SK-N-SH (cell line): ENCODE data around the gene MALL. TPM values are rescaled to one million over a fixed set of nuclear protein-coding genes. Genes with fewer than 3 reads are reported as not detected.
"Not testable (repeated sequence)": the region's sequence is repeated elsewhere in the genome, so short reads cannot be mapped to it uniquely, and the experiment has no call there.

Experiments
- CTCF ChIA-PET: fragments of 300-600, 350-600 bp; formaldehyde crosslinking; extraction: SDS; loops from one replicate; lab custom pipeline; 2021; lab: Yijun Ruan, JAX
- POLR2A ChIA-PET: fragments of 350-600 bp; sonication (Branson Sonifier 250); formaldehyde crosslinking; extraction: SDS; loops from one replicate; lab custom pipeline; 2020; ENCODE audit warnings: antibody characterized with exemption, inconsistent platforms; lab: Yijun Ruan, JAX
- DNase-seq: peaks from one replicate; pipeline ENCODE4 v3.0.0; 2012
- H2AFZ ChIP-seq: fragments of 200-600 bp; sonication (generic); 2 replicates; pipeline ENCODE4 v1.8.1; 2016; ENCODE audit warnings: antibody characterized with exemption, mild to moderate bottlenecking, low read depth
- H3F3A ChIP-seq: fragments of 200-600 bp; sonication (generic); replicated peaks from 2 replicates; pipeline ENCODE3; 2016; ENCODE audit warnings: antibody characterized with exemption, mild to moderate bottlenecking; ENCODE audit not compliant: insufficient read depth
- H3K27ac ChIP-seq, 2 experiments: fragments of 200-500 bp in 1 of 2; fragments of 200-600 bp in 1 of 2; sonication (Bioruptor generic) in 1 of 2; sonication (generic), shearing (Covaris generic) in 1 of 2; 2 replicates each; pipeline versions ENCODE4 v1.5.1 to v1.6.1; 2014 to 2016; ENCODE audit warnings: low read depth in 2 of 2, inconsistent platforms in 1 of 2, low read length in 1 of 2, mild to moderate bottlenecking in 1 of 2, mixed read lengths in 1 of 2
- H3K27me3 ChIP-seq: fragments of 200-600 bp; sonication (generic), shearing (Covaris generic); 2 replicates; pipeline ENCODE4 v1.6.1; 2016; ENCODE audit warnings: mixed run types; ENCODE audit not compliant: insufficient read depth
- H3K36me3 ChIP-seq, 2 experiments: fragments of 200-500 bp in 1 of 2; fragments of 200-600 bp in 1 of 2; sonication (Bioruptor generic) in 1 of 2; sonication (generic) in 1 of 2; replicated peaks in 1 of 2; 2 replicates each; pipeline versions ENCODE3 to v1.5.1; 2014 to 2016; ENCODE audit warnings: low read length in 1 of 2, mild to moderate bottlenecking in 1 of 2; ENCODE audit not compliant: insufficient read depth in 2 of 2, control insufficient read depth in 1 of 2
- H3K4me1 ChIP-seq, 2 experiments: fragments of 200-500 bp in 1 of 2; fragments of 200-600 bp in 1 of 2; sonication (Bioruptor generic) in 1 of 2; sonication (generic), shearing (Covaris generic) in 1 of 2; 2 replicates each; pipeline versions ENCODE4 v1.5.1 to v1.6.1; 2014 to 2016; ENCODE audit warnings: low read depth in 1 of 2, low read length in 1 of 2, mixed run types in 1 of 2; ENCODE audit not compliant: insufficient read depth in 2 of 2, control insufficient read depth in 1 of 2
- H3K4me2 ChIP-seq: fragments of 200-600 bp; sonication (generic), shearing (Covaris generic); 2 replicates; pipeline ENCODE4 v1.6.1; 2017; ENCODE audit warnings: mixed run types
- H3K4me3 ChIP-seq, 2 experiments: fragments of 200-500 bp in 1 of 2; fragments of 200-600 bp in 1 of 2; sonication (Bioruptor generic) in 1 of 2; sonication (generic), shearing (Covaris generic) in 1 of 2; 2 replicates each; pipeline versions ENCODE4 v1.5.1 to v1.8.1; 2014 to 2016; ENCODE audit warnings: low read depth in 2 of 2, inconsistent platforms in 1 of 2, low read length in 1 of 2, mild to moderate bottlenecking in 1 of 2, mixed read lengths in 1 of 2, moderate library complexity in 1 of 2
- H3K79me2 ChIP-seq: fragments of 200-600 bp; sonication (generic); 2 replicates; pipeline ENCODE4 v1.8.1; 2017; ENCODE audit warnings: mild to moderate bottlenecking; ENCODE audit not compliant: insufficient read depth
- H3K9ac ChIP-seq: fragments of 200-600 bp; sonication (generic); 2 replicates; pipeline ENCODE4 v1.6.1; 2017; ENCODE audit warnings: mixed run types
- H3K9me2 ChIP-seq: fragments of 200-600 bp; sonication (generic); 2 replicates; pipeline ENCODE4 v1.6.1; 2017; ENCODE audit warnings: mixed run types
- H3K9me3 ChIP-seq: fragments of 200-600 bp; sonication (generic); 2 replicates; pipeline ENCODE4 v1.6.1; 2017; ENCODE audit warnings: mixed run types, mild to moderate bottlenecking, moderate library complexity
- H4K20me1 ChIP-seq: fragments of 200-600 bp; sonication (generic); 2 replicates; pipeline ENCODE4 v1.6.1; 2017; ENCODE audit warnings: mild to moderate bottlenecking, mixed run types; ENCODE audit not compliant: insufficient read depth
- WGBS: methylation state at CpG from one replicate; pipeline ENCODE4 v1.1.6; 2017; ENCODE audit warnings: low lambda C conversion rate; 5-methylcytosine and 5-hydroxymethylcytosine counted together
- polyA plus RNA-seq, 3 experiments: library from polyadenylated mRNA; depleted of rRNA; stranded (reverse); fragments of >200 nt; gene quantifications; 2 replicates each; pipeline ENCODE4 v1.2.3, GENCODE V29; 2012

Gene MALL
- polyA plus RNA-seq, 1 of the 3 experiments (the other 2 are of a cell fraction): 5.2 TPM

- POLR2A ChIA-PET, H4K20me1 ChIP-seq, H3K36me3 ChIP-seq, H3K79me2 ChIP-seq, H3K27me3 ChIP-seq, CTCF ChIA-PET, H3K27ac ChIP-seq, DNase-seq, H3K9me3 ChIP-seq, H3K4me1 ChIP-seq, H2AFZ ChIP-seq, H3K4me2 ChIP-seq, H3F3A ChIP-seq, H3K9me2 ChIP-seq, H3K9ac ChIP-seq, H3K4me3 ChIP-seq: not testable (repeated sequence)
- no CpG with 5 or more reads among the region's 1 CpG for WGBS
These were observed 55.8 kb downstream of the MALL start for GRCh38 chr2:110059694-110060358.

- WGBS: no CpG with 5 or more reads among the region's 11 CpGs
- H4K20me1 ChIP-seq, H3K36me3 ChIP-seq, H3K27me3 ChIP-seq, DNase-seq, H3K9me2 ChIP-seq, H3K4me1 ChIP-seq, H3K4me3 ChIP-seq, CTCF ChIA-PET, H3K79me2 ChIP-seq, POLR2A ChIA-PET, H3K27ac ChIP-seq, H3F3A ChIP-seq, H2AFZ ChIP-seq, H3K9ac ChIP-seq, H3K4me2 ChIP-seq, H3K9me3 ChIP-seq: not testable (repeated sequence)
These were observed 56.5 kb downstream of the MALL start for GRCh38 chr2:110059009-110059693.

- H3K36me3 ChIP-seq, CTCF ChIA-PET, POLR2A ChIA-PET, H3K9ac ChIP-seq, H3K4me1 ChIP-seq, H3K27ac ChIP-seq, H3K4me2 ChIP-seq, H3K4me3 ChIP-seq, H3K9me3 ChIP-seq, H3K27me3 ChIP-seq, H4K20me1 ChIP-seq, H3F3A ChIP-seq, DNase-seq, H2AFZ ChIP-seq, H3K79me2 ChIP-seq, H3K9me2 ChIP-seq: not testable (repeated sequence)
These were observed 57.6 kb downstream of the MALL start for GRCh38 chr2:110058034-110058433.

- H3K4me2 ChIP-seq, H3K4me1 ChIP-seq, H4K20me1 ChIP-seq, H3F3A ChIP-seq, H3K27ac ChIP-seq, H3K36me3 ChIP-seq, H3K9me2 ChIP-seq, POLR2A ChIA-PET, H3K79me2 ChIP-seq, H3K27me3 ChIP-seq, H3K9me3 ChIP-seq, H3K4me3 ChIP-seq, DNase-seq, H2AFZ ChIP-seq, H3K9ac ChIP-seq, CTCF ChIA-PET: not testable (repeated sequence)
- no CpG with 5 or more reads among the region's 8 CpGs for WGBS
These were observed 59.7 kb downstream of the MALL start for GRCh38 chr2:110055819-110056408.

- H3K9me2 ChIP-seq, H3K9ac ChIP-seq, H4K20me1 ChIP-seq, CTCF ChIA-PET, H3K4me3 ChIP-seq, H3K27me3 ChIP-seq, POLR2A ChIA-PET, H3K9me3 ChIP-seq, H3F3A ChIP-seq, H3K79me2 ChIP-seq, H3K4me2 ChIP-seq, H2AFZ ChIP-seq, H3K4me1 ChIP-seq, DNase-seq, H3K36me3 ChIP-seq, H3K27ac ChIP-seq: not testable (repeated sequence)
- WGBS: 59% methylated on average over 2 of the region's 11 CpGs
These were observed 60.9 kb downstream of the MALL start for GRCh38 chr2:110054521-110055407.

GRCh38 chr2:110053688-110054087 is 61.9 kb downstream of the MALL start:
- not testable (repeated sequence) for H3K9me3 ChIP-seq

More at GRCh38 chr2:110053688-110054087, 61.9 kb downstream of the MALL start:
- H3K4me2 ChIP-seq, H2AFZ ChIP-seq, H3K9me2 ChIP-seq, H3K79me2 ChIP-seq, H3K9ac ChIP-seq, H3K36me3 ChIP-seq, H3K4me3 ChIP-seq, H3K27me3 ChIP-seq, POLR2A ChIA-PET, H4K20me1 ChIP-seq, CTCF ChIA-PET, DNase-seq, H3K4me1 ChIP-seq, H3K27ac ChIP-seq, H3F3A ChIP-seq: not testable (repeated sequence)
- WGBS: no CpG with 5 or more reads among the region's 5 CpGs
